Dermis microvascular lymphatic vessel endothelial cell (primary cell): ENCODE measurements around the gene SERPINC1. TPM values are rescaled to one million over a fixed set of nuclear protein-coding genes. Genes with fewer than 3 reads are reported as not detected.
A peak's percentile ranks its signal among the peaks of the same experiment; 100 is the strongest.
"Not testable (repeated sequence)": the region's sequence is repeated elsewhere in the genome, so short reads cannot be mapped to it uniquely, and the experiment has no call there.

Source experiments
- DNase-seq, 2 donors: peaks; one replicate each; pipeline versions ENCODE4 v3.0.0 to v3.0.0-alpha.2; 2010; ENCODE audit warnings: low read depth in 2 of 2
- total RNA-seq: library from RNA; depleted of rRNA; stranded (reverse); fragments of >200 nt; gene quantifications from 2 replicates; pipeline ENCODE4 v1.2.1, GENCODE V29; 2014

SERPINC1 gene
- total RNA-seq, 1 donor from 2014 or later, result not detected

DNA sequence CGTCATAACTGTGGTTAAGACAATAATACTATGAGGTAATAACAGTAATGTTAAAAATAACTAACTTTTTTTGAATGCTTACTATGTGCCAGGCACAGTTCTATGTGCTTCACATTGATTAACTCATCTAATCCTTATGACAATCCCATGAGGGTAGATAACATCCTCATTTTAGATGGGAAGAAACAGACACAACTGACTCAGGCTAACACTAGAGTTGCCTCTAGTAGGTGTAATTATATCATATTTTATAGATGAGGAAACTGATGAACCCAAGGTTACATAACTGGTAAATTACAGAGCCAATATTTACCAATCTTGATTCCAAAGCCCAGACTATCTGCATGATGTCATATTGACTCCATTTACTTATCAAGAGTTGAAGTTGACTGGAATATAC, 23.5 kb downstream of the SERPINC1 start:
- DNase-seq, result no peak

DNA sequence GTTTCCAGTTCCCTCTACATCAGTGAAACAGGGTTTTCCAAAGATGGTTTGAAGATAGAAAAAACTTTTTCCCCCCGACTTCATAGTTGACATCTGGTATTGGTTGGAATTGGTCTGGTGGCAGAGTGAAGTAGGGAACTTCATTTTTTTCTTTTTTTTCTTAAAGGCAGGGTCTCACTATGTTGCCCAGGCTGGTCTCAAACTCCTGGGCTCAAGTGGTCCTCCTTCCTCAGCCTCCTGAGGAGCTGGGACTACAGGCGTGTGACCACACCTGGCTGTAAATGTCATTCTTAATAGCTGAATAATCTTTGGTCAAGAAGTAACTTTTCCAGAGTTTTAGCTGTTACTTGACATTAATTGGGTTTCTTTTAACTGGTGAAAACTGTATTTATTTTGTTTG, 27.2 kb downstream of the SERPINC1 start:
- DNase-seq, result no peak

DNA sequence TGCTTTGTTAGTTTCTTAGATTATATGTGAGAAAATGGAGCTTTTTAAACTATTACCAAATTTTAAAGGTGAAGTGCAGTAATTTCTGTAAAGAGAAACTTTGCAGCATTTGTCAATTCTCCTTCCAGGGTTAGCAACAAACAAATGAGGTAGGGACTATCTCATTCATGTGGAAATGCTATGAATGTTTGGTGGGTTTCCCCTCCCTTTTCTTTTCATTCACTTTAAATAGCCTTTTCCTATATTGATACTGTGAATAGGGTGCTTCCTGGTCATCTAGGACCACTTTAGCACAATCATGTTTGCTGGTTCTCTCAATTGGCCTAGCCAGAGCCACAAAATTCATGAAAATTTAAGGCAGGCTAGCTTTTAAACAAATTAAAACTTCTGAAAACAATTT, 28.4 kb downstream of the SERPINC1 start:
- DNase-seq, result no peak

DNA sequence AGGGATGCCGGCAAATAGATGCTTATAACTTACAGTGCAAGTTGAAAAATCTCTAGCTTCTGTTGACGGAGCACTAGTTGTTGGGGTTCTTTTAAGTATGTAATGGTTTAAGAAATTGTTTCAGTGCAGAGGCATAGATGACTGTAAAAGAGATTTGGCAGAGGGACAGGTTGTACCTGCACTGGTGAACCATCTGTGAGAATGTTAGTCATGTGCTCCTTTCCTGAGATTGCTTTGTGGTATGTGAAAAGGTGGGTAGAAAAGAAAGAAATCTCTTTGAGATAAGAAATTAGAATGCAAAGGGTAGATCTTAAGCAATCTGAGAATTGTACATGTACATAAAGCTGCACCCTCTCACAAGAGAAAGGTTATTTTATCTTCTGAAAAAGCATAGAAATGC, 29.5 kb downstream of the SERPINC1 start:
- DNase-seq, result no peak

DNA sequence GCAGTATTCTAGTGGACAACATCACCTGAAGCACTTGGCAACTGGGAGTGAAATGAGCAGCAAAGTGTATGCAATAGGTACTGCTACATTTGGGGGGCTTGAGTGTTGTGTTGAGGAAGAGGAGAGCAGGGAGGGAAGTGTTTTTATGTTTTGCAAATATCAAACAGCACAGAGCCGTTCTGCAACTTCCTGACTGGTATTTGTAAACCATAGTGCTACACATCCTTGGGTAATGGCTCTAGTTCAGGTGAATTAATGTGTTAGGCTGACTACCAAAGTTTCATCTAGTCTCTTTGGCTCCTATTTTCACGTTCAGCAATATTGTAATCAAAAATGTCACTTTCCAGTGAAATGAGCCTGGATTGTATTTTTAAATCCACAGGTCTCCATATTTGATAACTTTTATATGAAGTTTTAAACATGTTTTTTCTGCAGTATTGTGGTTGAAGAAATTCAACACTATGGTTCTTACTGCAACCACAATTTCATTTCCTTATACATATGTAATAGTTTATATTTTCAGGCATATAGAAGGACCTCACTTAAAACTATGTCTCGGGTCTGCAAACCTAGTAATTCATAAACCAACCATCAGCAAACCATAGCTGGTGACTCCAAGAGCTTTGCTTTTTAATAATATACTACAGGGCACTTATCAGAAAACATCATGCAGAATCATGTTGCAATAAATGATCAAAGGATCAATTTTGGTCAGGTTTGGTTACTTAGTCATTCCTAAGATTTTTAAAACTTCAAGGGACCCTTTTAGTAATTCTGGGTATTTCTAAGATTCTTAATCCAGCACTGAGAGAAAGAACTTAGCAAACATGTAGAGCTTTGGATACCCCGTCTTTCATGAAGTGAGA, 30.1 kb downstream of the SERPINC1 start:
- no peak for DNase-seq

DNA sequence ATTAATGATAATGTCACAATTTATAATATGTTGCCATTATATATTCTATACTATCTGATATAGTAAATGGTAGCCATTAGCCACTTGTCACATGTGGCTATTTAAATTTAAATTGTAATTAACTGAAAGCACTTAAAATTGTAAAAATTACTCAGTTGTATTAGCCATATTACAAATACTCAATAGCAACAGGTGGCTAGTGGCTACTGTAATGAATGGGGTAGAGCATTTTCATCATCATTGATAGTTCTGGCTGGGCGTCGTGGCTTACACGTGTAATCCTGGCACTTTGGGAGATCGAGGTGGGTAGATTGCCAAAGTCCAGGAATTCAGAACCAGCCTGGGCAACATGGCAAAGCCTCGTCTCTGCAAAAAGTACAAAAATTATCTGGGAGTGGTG, 32.4 kb downstream of the SERPINC1 start:
- no peak for DNase-seq

DNA sequence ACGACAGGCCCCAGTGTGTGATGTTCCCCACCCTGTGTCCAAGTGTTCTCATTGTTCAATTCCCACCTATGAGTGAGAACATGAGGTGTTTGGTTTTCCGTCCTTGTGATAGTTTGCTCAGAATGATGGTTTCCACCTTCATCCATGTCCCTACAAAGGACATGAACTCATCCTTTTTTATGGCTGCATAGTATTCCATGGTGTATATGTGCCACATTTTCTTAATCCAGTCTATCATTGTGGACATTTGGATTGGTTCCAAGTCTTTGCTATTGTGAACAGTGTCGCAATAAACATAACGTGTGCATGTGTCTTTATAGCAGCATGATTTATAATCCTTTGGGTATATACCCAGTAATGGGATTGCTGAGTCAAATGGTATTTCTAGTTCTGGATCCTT, 36.0 kb downstream of the SERPINC1 start:
- DNase-seq, result not testable (repeated sequence)

DNA sequence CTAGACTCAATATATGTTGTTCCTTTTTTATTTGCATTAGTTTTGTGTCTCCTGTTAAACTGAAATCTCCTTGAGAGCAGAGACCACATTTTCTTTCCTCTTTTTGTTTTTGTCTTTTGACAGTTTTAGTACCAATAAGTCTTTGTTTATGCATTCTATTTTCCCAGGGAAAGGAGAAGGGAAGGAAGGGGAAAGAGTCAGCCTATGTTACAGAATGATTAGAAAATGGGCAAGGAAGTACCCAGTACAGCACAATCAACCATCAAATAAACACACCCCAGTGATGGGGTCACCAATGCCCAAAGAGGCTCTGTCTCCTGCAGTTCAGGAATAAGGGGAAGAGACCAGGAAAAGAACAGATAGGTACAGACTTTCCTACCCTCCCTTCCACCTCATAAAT, 38.9 kb downstream of the SERPINC1 start:
- DNase-seq, result peak in 1 of 2 donors; percentile 67

DNA sequence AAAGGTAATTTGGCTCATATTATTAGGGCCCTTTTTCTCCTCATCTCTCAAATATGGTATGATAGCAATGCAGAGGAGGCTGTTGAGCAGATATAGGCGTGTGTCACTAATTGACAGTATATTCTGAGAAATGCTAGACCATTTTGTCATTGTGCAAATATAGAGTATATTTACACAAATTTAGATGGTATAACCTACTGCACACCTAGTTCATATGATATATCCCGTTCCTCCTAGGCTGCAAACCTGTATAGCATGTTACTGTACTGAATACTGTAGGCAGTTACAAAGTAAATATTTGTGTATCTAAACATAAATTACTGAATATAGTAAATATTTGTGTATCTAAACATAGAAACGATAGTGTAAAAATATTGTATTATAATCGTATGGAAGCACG, 40.4 kb downstream of the SERPINC1 start:
- DNase-seq, result no peak

DNA sequence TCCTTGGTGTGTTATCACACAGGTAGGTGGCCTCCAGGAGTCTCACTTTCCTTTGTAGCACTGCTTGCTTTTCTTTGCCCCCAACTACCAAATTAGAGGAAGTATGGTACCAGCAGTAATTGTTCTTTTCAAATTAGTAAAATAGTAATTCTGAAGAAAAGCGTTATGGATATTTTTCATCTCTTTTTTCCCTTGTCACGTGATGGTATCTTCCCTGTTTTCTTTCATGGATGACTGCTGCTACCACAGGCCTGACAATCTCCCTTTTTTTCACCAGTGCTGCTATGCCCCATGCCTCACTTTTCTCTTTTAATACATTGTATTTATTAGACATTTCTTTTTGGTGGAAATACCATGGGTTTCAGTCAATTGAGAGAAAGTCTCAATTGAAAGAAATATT, 45.6 kb downstream of the SERPINC1 start:
- no peak for DNase-seq

DNA sequence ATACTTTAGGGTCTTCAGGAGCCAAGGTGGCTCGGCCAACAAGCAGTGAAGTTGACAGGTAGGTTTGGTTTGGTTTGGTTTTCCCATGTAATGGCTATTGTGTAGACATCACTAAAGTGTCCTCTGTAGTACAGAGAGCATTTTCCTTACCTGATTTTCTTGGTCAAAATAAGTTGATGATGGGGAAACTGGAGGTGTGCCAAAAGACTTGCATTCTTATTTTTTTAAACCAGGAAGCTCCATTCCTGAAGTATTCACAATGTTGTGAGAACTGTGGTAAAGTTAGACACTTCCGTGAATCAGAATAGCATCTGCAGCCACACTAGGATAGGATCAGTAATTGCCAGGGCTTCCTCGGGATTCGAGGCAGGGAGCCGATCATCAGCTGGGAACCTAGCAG, 46.0 kb downstream of the SERPINC1 start:
- DNase-seq, result peak in 1 of 2 donors; percentile 50

DNA sequence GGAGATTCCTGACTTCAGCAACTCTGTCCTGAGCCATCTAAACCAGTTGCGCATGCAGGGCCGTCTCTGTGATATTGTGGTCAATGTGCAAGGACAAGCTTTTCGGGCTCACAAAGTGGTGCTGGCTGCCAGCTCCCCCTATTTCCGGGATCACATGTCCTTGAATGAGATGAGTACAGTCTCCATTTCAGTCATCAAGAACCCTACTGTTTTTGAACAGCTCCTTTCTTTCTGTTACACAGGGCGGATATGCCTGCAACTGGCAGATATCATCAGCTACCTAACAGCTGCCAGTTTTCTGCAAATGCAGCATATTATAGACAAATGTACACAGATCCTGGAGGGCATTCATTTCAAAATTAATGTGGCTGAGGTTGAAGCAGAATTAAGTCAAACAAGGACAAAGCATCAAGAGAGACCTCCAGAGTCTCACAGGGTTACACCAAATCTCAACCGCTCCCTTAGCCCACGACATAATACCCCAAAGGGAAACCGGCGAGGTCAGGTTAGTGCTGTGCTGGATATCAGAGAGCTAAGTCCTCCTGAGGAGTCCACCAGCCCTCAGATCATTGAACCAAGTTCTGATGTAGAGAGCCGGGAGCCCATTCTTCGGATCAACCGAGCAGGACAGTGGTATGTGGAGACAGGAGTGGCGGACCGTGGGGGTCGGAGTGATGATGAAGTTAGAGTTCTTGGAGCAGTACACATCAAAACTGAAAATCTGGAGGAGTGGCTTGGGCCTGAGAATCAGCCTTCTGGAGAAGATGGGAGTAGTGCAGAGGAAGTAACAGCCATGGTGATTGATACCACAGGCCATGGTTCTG, 46.7 kb downstream of the SERPINC1 start:
- DNase-seq, result peak; percentile 87 to 93

DNA sequence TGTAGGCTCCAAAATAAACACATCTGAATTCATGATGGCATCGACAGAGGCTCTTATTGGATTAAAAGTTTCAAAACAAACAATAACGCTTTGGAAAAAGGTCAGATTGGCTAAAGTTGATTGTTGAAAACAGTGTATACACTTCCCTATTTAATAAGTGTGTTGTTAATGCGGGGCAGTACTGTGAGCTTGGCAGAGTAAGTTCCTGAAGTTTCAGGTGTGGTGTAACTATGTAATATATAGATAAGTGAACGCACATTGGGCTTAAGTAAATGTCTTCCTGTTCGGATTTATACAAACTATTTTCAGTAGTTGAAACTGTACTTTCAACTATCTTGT, 48.1 kb downstream of the SERPINC1 start:
- DNase-seq, result peak; percentile 78 to 82

DNA sequence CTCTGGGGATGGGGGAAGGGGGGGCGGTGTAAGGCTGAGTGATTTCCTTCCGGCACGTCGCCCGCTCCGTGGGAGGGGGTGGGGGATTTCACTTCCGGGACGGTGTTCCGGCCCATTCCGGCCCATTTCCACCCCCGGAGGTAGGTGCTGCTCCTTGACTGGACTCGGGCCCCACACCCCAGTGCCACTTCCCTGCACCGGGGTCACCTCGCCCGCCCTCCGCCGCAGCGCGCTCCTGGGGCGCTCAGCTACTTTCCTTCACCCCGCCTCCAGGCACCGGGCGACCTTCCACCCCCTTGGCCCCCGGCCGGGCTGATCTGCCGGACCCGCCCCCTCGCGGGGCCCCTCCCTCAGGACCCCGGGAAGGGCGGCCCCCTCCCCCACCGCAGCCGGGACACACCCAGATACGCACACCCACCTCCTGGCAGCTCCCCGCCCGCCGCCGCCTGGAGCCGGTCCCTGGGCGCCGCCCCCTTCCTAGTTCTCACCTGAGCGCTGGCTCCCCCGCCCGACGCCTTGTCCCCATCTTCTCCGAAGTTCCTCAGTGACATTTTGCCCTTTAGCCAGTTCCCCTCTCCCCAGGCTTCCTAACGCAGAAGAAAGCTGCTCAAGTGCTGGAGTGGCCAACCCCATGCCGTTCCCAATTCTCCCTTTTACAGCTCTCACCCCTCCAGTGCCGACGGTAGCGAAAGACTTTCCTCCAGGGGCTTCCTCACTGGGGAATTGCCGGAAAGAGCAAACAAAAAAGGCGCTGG, 48.7 kb downstream of the SERPINC1 start, which contains the start of gene ZBTB37:
TSS of gene ZBTB37 (plus strand) at position 115 of the 755 bp plus-strand sequence. CDS start 1,846 bp downstream, outside the sequence.
- peak; percentile 41 to 75 for DNase-seq

DNA sequence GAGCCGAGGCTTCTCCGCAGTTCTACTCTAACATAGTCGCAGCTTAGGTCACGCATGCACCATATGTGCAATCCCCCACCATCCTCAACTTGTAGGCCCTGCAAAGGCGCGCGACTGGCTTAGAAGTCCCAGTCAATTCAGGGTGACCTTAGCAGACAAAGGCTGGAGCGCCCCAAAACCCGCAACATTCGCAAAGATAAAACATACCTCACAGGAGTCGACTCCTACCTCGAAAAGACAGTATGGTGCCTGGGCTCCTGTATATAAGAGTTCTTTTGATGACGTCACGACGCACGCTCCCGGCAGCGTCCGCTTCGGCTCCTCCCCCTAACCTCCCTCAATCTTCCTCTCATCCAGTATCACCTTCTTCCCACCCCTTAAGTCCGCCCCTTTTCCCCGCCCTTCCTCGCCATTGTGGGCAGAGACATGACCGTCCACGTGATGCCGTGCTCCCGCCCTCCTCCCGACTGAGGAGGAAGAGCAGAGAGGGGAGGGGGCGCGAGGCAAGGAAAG, 49.3 kb downstream of the SERPINC1 start, which contains the start of gene GAS5:
TSS of gene GAS5 (minus strand) at position 237 of the 513 bp plus-strand sequence.
- peak; percentile 99 to 100 for DNase-seq

DNA sequence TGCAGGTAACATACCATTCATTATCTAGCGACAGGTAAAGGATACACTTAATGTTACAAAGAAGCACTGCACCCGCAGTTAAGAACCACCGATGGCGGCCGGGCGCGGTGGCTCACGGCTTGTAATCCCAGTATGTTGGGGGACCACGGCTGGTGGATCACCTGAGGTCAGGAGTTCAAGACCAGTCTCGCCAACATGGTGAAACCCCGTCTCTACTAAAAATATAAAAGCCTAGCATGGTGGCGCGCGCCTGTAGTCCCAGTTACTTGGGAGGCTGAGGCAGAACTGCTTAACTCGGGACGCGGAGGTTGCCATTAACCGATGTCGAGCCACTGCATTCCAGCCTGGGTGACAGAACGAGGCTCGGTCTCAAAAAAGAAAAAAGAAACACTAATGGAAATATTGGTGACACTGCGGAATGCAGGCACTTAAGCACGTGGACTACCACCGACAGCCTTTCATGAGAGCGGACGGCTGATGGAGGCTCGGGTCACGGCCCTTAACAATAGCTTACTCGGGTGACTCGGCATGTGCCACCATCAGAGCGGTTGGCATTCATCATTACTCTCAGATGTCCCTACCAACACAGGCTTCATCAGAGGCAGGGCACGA, 49.9 kb downstream of the SERPINC1 start:
- DNase-seq, result peak; percentile 28 to 65

DNA sequence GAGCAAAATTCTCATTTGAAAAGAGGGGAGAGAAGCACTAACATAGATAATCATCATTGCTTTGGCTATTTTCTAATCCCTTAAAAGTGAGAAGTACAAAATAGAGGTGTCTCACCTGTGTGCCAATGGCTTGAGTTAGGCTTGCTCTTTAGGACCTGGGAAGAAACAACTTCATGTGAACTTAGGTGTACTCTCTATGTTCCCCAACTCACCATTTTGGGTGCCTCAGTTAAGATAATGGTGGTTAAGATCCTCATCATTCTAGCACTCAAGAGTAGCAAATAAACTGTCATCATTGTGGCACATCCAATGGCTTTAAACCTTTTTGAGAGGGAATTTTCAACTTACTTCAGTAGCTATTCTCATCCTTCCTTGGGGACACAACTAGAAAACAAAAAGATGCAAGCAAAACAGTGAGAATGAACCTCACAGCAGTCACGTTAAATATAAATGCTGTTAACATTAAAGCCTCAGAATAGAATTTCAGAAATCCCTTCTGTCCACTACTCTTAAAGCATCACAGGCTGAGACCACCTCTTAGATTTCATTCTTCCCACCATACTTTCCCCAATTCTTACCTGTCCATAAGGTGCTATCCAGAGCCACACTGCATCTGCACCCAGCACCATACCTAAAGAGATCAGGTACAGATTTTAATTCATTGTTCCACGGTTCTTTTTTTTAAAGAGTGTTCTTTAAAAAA, 50.6 kb downstream of the SERPINC1 start:
- no peak for DNase-seq

DNA sequence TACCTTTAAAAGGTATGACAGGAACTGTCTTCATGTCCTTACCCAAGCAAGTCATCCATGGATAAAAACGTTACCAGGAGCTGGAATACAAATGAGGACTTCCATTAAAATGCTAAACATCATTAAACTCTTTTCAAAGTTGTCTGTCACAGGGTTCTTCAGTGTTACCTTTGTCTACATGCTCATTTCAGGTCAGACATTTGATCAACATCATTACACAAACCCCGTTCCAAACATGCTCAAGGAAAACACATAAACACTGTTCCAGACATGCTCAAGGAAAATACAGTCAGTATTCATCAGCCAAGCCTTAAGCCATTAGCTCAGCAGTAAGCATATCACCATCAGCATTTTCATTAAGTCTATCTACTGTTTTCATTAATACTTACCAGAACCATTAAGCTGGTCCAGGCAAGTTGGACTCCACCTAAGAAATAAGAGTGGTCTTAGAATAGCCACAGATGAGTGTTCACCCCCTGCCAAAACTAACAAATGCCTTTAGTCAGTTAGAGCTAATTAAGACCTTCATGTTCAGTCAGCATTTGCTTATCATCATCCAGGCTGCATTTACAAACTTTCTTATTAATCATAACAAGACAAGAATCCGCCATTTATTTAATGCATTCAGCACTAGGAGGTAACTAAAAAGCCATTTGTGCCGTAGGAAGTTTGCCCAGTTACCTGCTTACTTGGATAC, 51.5 kb downstream of the SERPINC1 start:
- DNase-seq, result peak in 1 of 2 donors; percentile 8

DNA sequence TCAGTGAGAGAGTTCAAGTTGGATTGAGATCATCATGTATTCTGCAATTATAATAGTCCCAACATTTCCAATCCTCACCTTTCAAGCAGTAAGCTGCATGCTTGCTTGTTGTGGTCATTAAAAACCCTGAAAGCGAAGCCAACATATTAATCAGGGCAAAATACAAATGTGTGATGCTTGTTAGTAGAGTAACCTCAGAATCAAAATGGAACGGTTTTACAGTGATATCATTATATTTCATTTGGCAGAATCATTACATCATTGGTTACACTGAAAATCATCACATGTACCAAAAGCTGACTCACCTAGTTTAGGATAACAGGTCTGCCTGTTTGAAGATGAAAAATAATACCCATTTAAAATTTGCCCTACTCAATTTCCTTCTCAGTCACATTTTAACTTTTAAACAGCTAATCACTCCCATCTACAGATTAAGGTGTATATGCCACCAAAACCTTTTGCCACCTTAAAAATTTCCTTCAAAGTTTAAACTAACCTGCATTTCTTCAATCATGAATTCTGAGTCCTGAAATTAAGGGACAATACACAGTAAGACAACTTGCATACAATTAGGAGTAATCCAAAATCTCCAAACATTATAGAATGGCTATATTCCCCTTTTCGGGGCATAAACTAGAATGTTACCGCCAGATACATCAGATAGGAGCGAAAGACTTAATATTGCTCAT, 52.8 kb downstream of the SERPINC1 start:
- DNase-seq, result no peak
